Mesenchymal stem cell (in vitro differentiated cells and primary cell): ENCODE results near the gene DLGAP1.

Experiments used
- DNase-seq: peaks from one replicate; pipeline ENCODE4 v3.0.0-alpha.2; 2013
- H2AFZ ChIP-seq: one replicate; pipeline ENCODE4 v1.6.1; 2013; ENCODE audit warnings: low read depth, mild to moderate bottlenecking, control low read depth, inconsistent platforms, low read length, moderate library complexity
- H2AK5ac ChIP-seq: 2 replicates; pipeline ENCODE4 v1.6.1; 2013; ENCODE audit warnings: low read length, moderate library complexity, mild to moderate bottlenecking, inconsistent platforms; ENCODE audit not compliant: severe bottlenecking
- H2BK120ac ChIP-seq: one replicate; pipeline ENCODE4 v1.6.1; 2013; ENCODE audit warnings: low read depth, mild to moderate bottlenecking, inconsistent platforms, low read length, moderate library complexity
- H2BK12ac ChIP-seq, 2 experiments: one replicate each; pipeline ENCODE4 v1.6.1; 2013; ENCODE audit warnings: inconsistent platforms in 2 of 2, low read length in 2 of 2, mild to moderate bottlenecking in 2 of 2, moderate library complexity in 2 of 2, control low read depth in 1 of 2
- H2BK15ac ChIP-seq: one replicate; pipeline ENCODE4 v1.6.1; 2013; ENCODE audit warnings: mild to moderate bottlenecking, low read depth, inconsistent platforms; ENCODE audit not compliant: poor library complexity, severe bottlenecking
- H2BK5ac ChIP-seq: 2 replicates; pipeline ENCODE4 v1.6.1; 2013; ENCODE audit warnings: low read depth, mild to moderate bottlenecking, low read length, control low read depth, inconsistent platforms; ENCODE audit not compliant: poor library complexity, severe bottlenecking
- H3K14ac ChIP-seq, 2 experiments: one replicate each; pipeline ENCODE4 v1.6.1; 2013; ENCODE audit warnings: inconsistent platforms in 2 of 2, low read length in 2 of 2, control low read depth in 1 of 2, mild to moderate bottlenecking in 1 of 2, moderate library complexity in 1 of 2
- H3K18ac ChIP-seq, 2 experiments: one replicate each; pipeline ENCODE4 v1.6.1; 2013; ENCODE audit warnings: inconsistent platforms in 2 of 2, low read length in 2 of 2, control low read depth in 1 of 2, low read depth in 1 of 2, mild to moderate bottlenecking in 1 of 2
- H3K23ac ChIP-seq, 2 experiments: one replicate each; pipeline ENCODE4 v1.6.1; 2013; ENCODE audit warnings: inconsistent platforms in 2 of 2, low read length in 2 of 2, mild to moderate bottlenecking in 2 of 2, moderate library complexity in 2 of 2, control low read depth in 1 of 2
- H3K27ac ChIP-seq: 2 replicates; pipeline ENCODE4 v1.5.1; 2013; ENCODE audit warnings: mild to moderate bottlenecking, moderate library complexity, low read length, control low read depth, inconsistent platforms; ENCODE audit not compliant: poor library complexity, severe bottlenecking
- H3K27me3 ChIP-seq, 2 experiments: 2 replicates each; pipeline versions ENCODE4 v1.6.1 to v1.7.0; 2013; ENCODE audit warnings: low read length in 2 of 2, mild to moderate bottlenecking in 2 of 2, moderate library complexity in 2 of 2, control low read depth in 1 of 2, inconsistent platforms in 1 of 2; ENCODE audit not compliant: control insufficient read depth in 1 of 2, insufficient read depth in 1 of 2
- H3K36me3 ChIP-seq, 2 experiments: 2 replicates each; pipeline versions ENCODE4 v1.6.1 to v1.7.0; 2013; ENCODE audit warnings: low read length in 2 of 2, control low read depth in 1 of 2, inconsistent platforms in 1 of 2, low read depth in 1 of 2, mild to moderate bottlenecking in 1 of 2; ENCODE audit not compliant: insufficient read depth in 2 of 2, control insufficient read depth in 1 of 2
- H3K4ac ChIP-seq, 2 experiments: one replicate each; pipeline ENCODE4 v1.6.1; 2013; ENCODE audit warnings: inconsistent platforms in 2 of 2, low read length in 2 of 2, mild to moderate bottlenecking in 2 of 2, moderate library complexity in 2 of 2, control low read depth in 1 of 2, low read depth in 1 of 2
- H3K4me1 ChIP-seq: 2 replicates; pipeline ENCODE4 v1.6.1; 2013; ENCODE audit warnings: low read depth, low read length, control low read depth; ENCODE audit not compliant: control insufficient read depth, insufficient read depth
- H3K4me2 ChIP-seq: 2 replicates; pipeline ENCODE4 v1.6.1; 2013; ENCODE audit warnings: low read length, mild to moderate bottlenecking, inconsistent platforms; ENCODE audit not compliant: poor library complexity, severe bottlenecking
- H3K4me3 ChIP-seq, 2 experiments: 2 replicates each; pipeline versions ENCODE4 v1.5.1 to v1.7.0; 2013; ENCODE audit warnings: low read length in 2 of 2, mild to moderate bottlenecking in 2 of 2, control low read depth in 1 of 2, low read depth in 1 of 2; ENCODE audit not compliant: insufficient read depth in 1 of 2
- H3K79me1 ChIP-seq: replicated peaks from 2 replicates; pipeline ENCODE4 v1.6.1; 2013; ENCODE audit warnings: mild to moderate bottlenecking, control low read depth, low read length, inconsistent platforms; ENCODE audit not compliant: poor library complexity, severe bottlenecking
- H3K9ac ChIP-seq: 2 replicates; pipeline ENCODE4 v1.7.0; 2013; ENCODE audit warnings: mild to moderate bottlenecking, low read length, moderate library complexity
- H3K9me3 ChIP-seq: 2 replicates; pipeline ENCODE4 v1.7.0; 2013; ENCODE audit warnings: mild to moderate bottlenecking, low read length; ENCODE audit not compliant: control insufficient read depth
- H4K8ac ChIP-seq: one replicate; pipeline ENCODE4 v1.6.1; 2013; ENCODE audit warnings: inconsistent platforms, mild to moderate bottlenecking, low read length, moderate library complexity
- H4K91ac ChIP-seq: one replicate; pipeline ENCODE4 v1.6.1; 2013; ENCODE audit warnings: mild to moderate bottlenecking, low read length, inconsistent platforms
- WGBS: methylation state at CpG from one replicate; pipeline ENCODE4 v1.1.7; 2013; ENCODE audit warnings: mixed read lengths; 5-methylcytosine and 5-hydroxymethylcytosine counted together

Gene DLGAP1

GRCh38 chr18:3457261-3457724, 997.8 kb downstream of the DLGAP1 start:
- Histone ChIP-seq H2BK12ac (peak overlapping the region in 1 of 2 experiments; percentile 95), H3K4me3 (no peak overlapping the region), H2BK15ac (no peak overlapping the region), H3K4ac (no peak overlapping the region), H3K27ac (peak overlapping the region; percentile 98), H3K79me1 (peaks cover 1% of the 10 kb centered on the region), H2BK120ac (no peak overlapping the region), H3K14ac (no peak overlapping the region), H3K18ac (peak overlapping the region in 1 of 2 experiments; percentile 1), H3K36me3 (peaks cover 13 to 63% of the 10 kb centered on the region in 2 experiments), H4K8ac (no peak overlapping the region), H3K4me1 (peaks cover 8% of the 10 kb centered on the region), H3K4me2 (peak overlapping the region; percentile 78), H2AK5ac (no peak overlapping the region), H4K91ac (no peak overlapping the region), H3K9me3 (peaks cover 22% of the 10 kb centered on the region), H3K27me3 (no peaks in the 10 kb centered on the region), H3K23ac (no peak overlapping the region), H2AFZ (no peak overlapping the region), H2BK5ac (no peak overlapping the region), H3K9ac (no peak overlapping the region)
- 97% methylated on average over 15 of the region's 15 CpGs for WGBS
- DNase-seq, result no peak

- Histone ChIP-seq H3K36me3 (peaks cover 9 to 57% of the 10 kb centered on the region in 2 experiments), H3K14ac (no peak overlapping the region), H2BK120ac (no peak overlapping the region), H4K91ac (no peak overlapping the region), H3K18ac (no peak overlapping the region), H3K27me3 (no peaks in the 10 kb centered on the region), H3K79me1 (peaks cover 1% of the 10 kb centered on the region), H3K23ac (no peak overlapping the region), H2BK5ac (no peak overlapping the region), H2BK15ac (no peak overlapping the region), H3K9me3 (peaks cover 17% of the 10 kb centered on the region), H2BK12ac (no peak overlapping the region), H3K4me1 (peaks cover 8% of the 10 kb centered on the region), H4K8ac (no peak overlapping the region), H2AK5ac (no peak overlapping the region), H3K4me2 (no peak overlapping the region), H2AFZ (no peak overlapping the region), H3K4ac (no peak overlapping the region), H3K4me3 (peak overlapping the region in 1 of 2 experiments; percentile 96), H3K27ac (peak overlapping the region; percentile 98), H3K9ac (peak overlapping the region; percentile 100)
- DNase-seq, result peak; percentile 18
- WGBS, result 47% methylated on average over 1 of the region's 1 CpG
These were observed 998.4 kb downstream of the DLGAP1 start for GRCh38 chr18:3456686-3457069.

- H3K4me1 ChIP-seq, result peaks cover 8% of the 10 kb centered on the region
- peak overlapping the region; percentile 99 for H2AK5ac ChIP-seq
- H3K4ac ChIP-seq, result no peak overlapping the region
- H3K4me2 ChIP-seq, result peak overlapping the region; percentile 54
- H2BK15ac ChIP-seq, result no peak overlapping the region
- H3K4me3 ChIP-seq, result peak overlapping the region; percentile 47 to 96
- peak overlapping the region; percentile 98 for H3K27ac ChIP-seq
- no peak overlapping the region for H3K23ac ChIP-seq
- no peak overlapping the region for H3K14ac ChIP-seq
- no peak overlapping the region for H2AFZ ChIP-seq
- H2BK12ac ChIP-seq, result peak overlapping the region in 1 of 2 experiments; percentile 6
- H3K79me1 ChIP-seq, result peaks cover 1% of the 10 kb centered on the region
- peak overlapping the region; percentile 45 for H4K8ac ChIP-seq
- peaks cover 12% of the 10 kb centered on the region for H3K9me3 ChIP-seq
- WGBS, result 62% methylated on average over 10 of the region's 10 CpGs
- peak overlapping the region in 1 of 2 experiments; percentile 37 for H3K18ac ChIP-seq
- peak overlapping the region; percentile 100 for H3K9ac ChIP-seq
- peak overlapping the region; percentile 34 for H2BK5ac ChIP-seq
- peak; percentile 82 for DNase-seq
- no peak overlapping the region for H2BK120ac ChIP-seq
- H3K36me3 ChIP-seq, result peaks cover 9 to 51% of the 10 kb centered on the region in 2 experiments
- H4K91ac ChIP-seq, result no peak overlapping the region
- no peaks in the 10 kb centered on the region for H3K27me3 ChIP-seq
These were observed 999.0 kb downstream of the DLGAP1 start for GRCh38 chr18:3455907-3456685.

GRCh38 chr18:3455090-3455635, 999.9 kb downstream of the DLGAP1 start:
- Histone ChIP-seq H4K91ac (no peak overlapping the region), H3K4me1 (peaks cover 8% of the 10 kb centered on the region), H3K18ac (no peak overlapping the region), H3K14ac (no peak overlapping the region), H3K9me3 (peaks cover 4% of the 10 kb centered on the region), H2BK120ac (no peak overlapping the region), H2AFZ (no peak overlapping the region), H3K36me3 (peaks cover 9 to 42% of the 10 kb centered on the region in 2 experiments), H3K27me3 (no peaks in the 10 kb centered on the region), H3K27ac (peak overlapping the region; percentile 93), H3K4me3 (peak overlapping the region in 1 of 2 experiments; percentile 96), H2AK5ac (no peak overlapping the region), H4K8ac (no peak overlapping the region), H3K4ac (no peak overlapping the region), H3K23ac (no peak overlapping the region), H2BK5ac (no peak overlapping the region), H3K79me1 (no peaks in the 10 kb centered on the region), H3K4me2 (no peak overlapping the region), H3K9ac (peak overlapping the region; percentile 100), H2BK12ac (no peak overlapping the region), H2BK15ac (no peak overlapping the region)
- peak; percentile 12 for DNase-seq
- 21% methylated on average over 2 of the region's 3 CpGs for WGBS
